C4-2B (cell line): ENCODE data around the gene PNPLA2.

Experiments
- H3K27ac ChIP-seq: fragments of 450-650 bp; 2 replicates; pipeline ENCODE4 v1.5.1; 2017
- CTCF ChIP-seq: fragments of 450-650 bp; conservative IDR thresholded peaks from 2 replicates; pipeline ENCODE4 v1.5.1; 2017; ENCODE audit warnings: mild to moderate bottlenecking
- ZFX ChIP-seq: fragments of 450-650 bp; IDR thresholded peaks from 2 replicates; pipeline ENCODE4 v1.6.1; 2017

The PNPLA2 gene

DNA sequence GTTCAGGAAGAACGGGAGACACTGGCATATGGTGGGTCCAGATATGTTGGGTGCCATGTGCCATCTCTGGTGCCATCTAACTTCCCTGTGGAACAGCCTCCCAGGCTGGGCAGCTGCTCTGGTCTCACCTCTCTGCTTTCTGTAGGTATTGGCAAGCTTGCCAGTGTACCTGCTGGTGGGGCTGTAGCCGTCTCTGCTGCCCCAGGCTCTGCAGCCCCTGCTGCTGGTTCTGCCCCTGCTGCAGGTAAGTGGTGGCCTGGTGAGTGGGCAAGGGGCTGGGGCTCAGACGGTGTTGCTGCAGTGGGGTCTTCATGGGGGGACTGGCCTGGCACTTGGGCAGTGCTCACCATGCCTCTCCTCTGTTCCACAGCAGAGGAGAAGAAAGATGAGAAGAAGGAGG is 6.3 kb upstream of the PNPLA2 start:
- peak overlapping the region; percentile 96 for H3K27ac ChIP-seq
- TF ChIP-seq ZFX (no peak), CTCF (no peak)

DNA sequence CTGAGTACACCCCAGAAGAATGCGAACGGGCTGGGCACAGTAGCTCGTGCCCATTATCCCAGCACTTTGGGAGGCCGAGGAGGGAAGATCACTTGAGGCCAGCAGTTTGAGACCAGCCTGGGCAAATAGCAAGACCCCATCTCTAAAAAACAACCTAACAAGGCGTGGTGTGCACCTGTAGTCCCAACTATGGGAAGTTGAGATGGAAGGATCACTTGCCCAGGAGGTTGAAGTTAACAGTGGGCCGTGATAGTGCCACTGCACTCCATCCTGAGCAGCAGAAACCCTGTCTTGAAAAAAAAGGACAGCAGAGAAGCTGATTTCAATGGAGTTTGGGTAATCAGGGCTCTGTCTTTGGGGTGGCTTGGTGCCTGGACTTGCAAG is 5.7 kb upstream of the PNPLA2 start:
- H3K27ac ChIP-seq = no peak overlapping the region
- TF ChIP-seq CTCF (no peak), ZFX (no peak)

GRCh38 chr11:813456-814096 is 5.1 kb upstream of the PNPLA2 start:
- no peak overlapping the region for H3K27ac ChIP-seq
- no peak for TF ChIP-seq ZFX
- no peak for TF ChIP-seq CTCF

GRCh38 chr11:815675-816432 is 2.9 kb upstream of the PNPLA2 start:
- H3K27ac ChIP-seq = no peak overlapping the region
- no peak for TF ChIP-seq ZFX
- TF ChIP-seq CTCF = no peak

DNA sequence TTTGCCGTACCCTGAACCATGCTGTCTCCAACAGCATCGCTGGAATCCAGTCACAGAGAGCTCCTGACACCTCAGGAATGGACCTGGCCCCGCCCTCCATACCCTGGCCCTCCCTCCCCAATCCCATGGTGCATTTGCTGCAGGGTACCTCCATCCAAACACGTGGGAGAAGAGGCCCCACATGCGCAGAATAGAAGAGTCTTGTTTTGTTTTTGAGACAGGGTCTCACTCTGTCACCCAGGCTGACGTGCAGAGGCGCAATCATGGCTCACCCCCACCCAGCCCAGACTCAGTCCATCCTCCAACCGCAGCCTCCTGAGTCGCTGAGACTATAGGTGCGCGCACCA is 2.3 kb upstream of the PNPLA2 start:
- no peak for TF ChIP-seq ZFX
- no peak for TF ChIP-seq CTCF
- H3K27ac ChIP-seq = no peak overlapping the region

GRCh38 chr11:819129-819931 is 616 bp downstream of the PNPLA2 start:
- peak overlapping the region; percentile 80 for H3K27ac ChIP-seq

More at GRCh38 chr11:819129-819931, 616 bp downstream of the PNPLA2 start:
- TF ChIP-seq CTCF (no peak), ZFX (no peak)
